Breast epithelium (tissue), 3 donors: ENCODE results near the gene TAS2R41.

ENCODE experiments used
- CTCF ChIP-seq, 3 donors: fragments of 450-650 bp; IDR thresholded peaks; one replicate each; pipeline ENCODE4 v1.5.1; 2016 to 2017; ENCODE audit warnings: antibody characterized with exemption in 3 of 3, mild to moderate bottlenecking in 3 of 3, moderate library complexity in 3 of 3
- POLR2AphosphoS5 ChIP-seq, 3 donors: sonication (generic); formaldehyde crosslinking; IDR thresholded peaks; one replicate each; pipeline ENCODE4 v1.6.1; 2017; ENCODE audit warnings: antibody characterized with exemption in 3 of 3

- TF ChIP-seq CTCF (IDR thresholded peaks at IDR 0.05) (no peak), POLR2AphosphoS5 (IDR thresholded peaks at IDR 0.05) (no peak)
Measured at GRCh38 chr7:143504937-143505297, 27.2 kb downstream of the TAS2R41 start.
